GM13977 (cell line): ENCODE measurements around the gene DCDC2C.

Experiments
- DNase-seq: peaks from one replicate; pipeline ENCODE4 v3.0.0; 2012; ENCODE audit warnings: low spot score
- CTCF ChIP-seq: IDR thresholded peaks from 2 replicates; pipeline ENCODE4 v1.5.1; 2012; ENCODE audit warnings: mild to moderate bottlenecking, control low read depth; ENCODE audit not compliant: insufficient read depth; ENCODE audit errors: extremely low read depth, missing control alignments
- in situ Hi-C: fragments of 300-500 bp; cut with MboI; formaldehyde crosslinking; loops from one replicate; pipeline ENCODE4 v1.12.0; 2022; ENCODE audit warnings: low sequenced_read_pairs, low pct_unique_long_range_greater_than_20kb, mixed read lengths, inconsistent platforms; ENCODE audit not compliant: unreplicated experiment

The DCDC2C gene

GRCh38 chr2:3793249-3793648 is 89.9 kb downstream of the DCDC2C start:
- DNase-seq, result no peak
- no peak for TF ChIP-seq CTCF
- in situ Hi-C loops, result no loop called here

GRCh38 chr2:3801506-3801905 is 98.1 kb downstream of the DCDC2C start:
- DNase-seq, result no peak
- in situ Hi-C loops, result no loop called here
- TF ChIP-seq CTCF, result no peak

GRCh38 chr2:3805201-3805939 is 102.0 kb downstream of the DCDC2C start:
- peak; percentile 14 for TF ChIP-seq CTCF
- DNase-seq, result no peak
- in situ Hi-C loops, result no loop called here

GRCh38 chr2:3806168-3806567 is 102.8 kb downstream of the DCDC2C start:
- in situ Hi-C loops, result no loop called here
- TF ChIP-seq CTCF, result no peak

GRCh38 chr2:3806730-3807129 is 103.4 kb downstream of the DCDC2C start:
- no peak for DNase-seq
- in situ Hi-C loops, result no loop called here
- no peak for TF ChIP-seq CTCF

More at GRCh38 chr2:3806168-3806567, 102.8 kb downstream of the DCDC2C start:
- no peak for DNase-seq

GRCh38 chr2:3807853-3808252 is 104.5 kb downstream of the DCDC2C start:
- in situ Hi-C loops, result no loop called here
- DNase-seq, result no peak

More at GRCh38 chr2:3807853-3808252, 104.5 kb downstream of the DCDC2C start:
- TF ChIP-seq CTCF, result no peak
